B cell (primary cell): Measurements from ENCODE around the gene KRT222.

Source experiments
- CTCF ChIP-seq: fragments of 200-600 bp; IDR thresholded peaks from one replicate; pipeline ENCODE4 v1.8.0; 2022; ENCODE audit warnings: antibody characterized with exemption, mild to moderate bottlenecking
- EZH2 ChIP-seq: IDR thresholded peaks from 2 replicates; pipeline ENCODE4 v1.6.1; 2012; ENCODE audit warnings: borderline replicate concordance, low read depth, mild to moderate bottlenecking, moderate library complexity, low read length; ENCODE audit not compliant: insufficient read depth, poor library complexity, severe bottlenecking

GRCh38 chr17:40645943-40646342, 19.0 kb downstream of the KRT222 start:
- no peak for TF ChIP-seq CTCF
- TF ChIP-seq EZH2 = no peak
